Activated CD8-positive, alpha-beta memory T cell treated with anti-CD3 and anti-CD28 coated beads for 1 hour (primary cell): Measurements from ENCODE around the gene VPS41.

ENCODE experiments used
- DNase-seq, 2 donors: peaks; one replicate each; pipeline ENCODE4 v3.0.0-alpha.2; 2020; ENCODE audit warnings: low read depth in 1 of 2; ENCODE audit errors: extremely low read depth in 1 of 2

VPS41 gene

DNA sequence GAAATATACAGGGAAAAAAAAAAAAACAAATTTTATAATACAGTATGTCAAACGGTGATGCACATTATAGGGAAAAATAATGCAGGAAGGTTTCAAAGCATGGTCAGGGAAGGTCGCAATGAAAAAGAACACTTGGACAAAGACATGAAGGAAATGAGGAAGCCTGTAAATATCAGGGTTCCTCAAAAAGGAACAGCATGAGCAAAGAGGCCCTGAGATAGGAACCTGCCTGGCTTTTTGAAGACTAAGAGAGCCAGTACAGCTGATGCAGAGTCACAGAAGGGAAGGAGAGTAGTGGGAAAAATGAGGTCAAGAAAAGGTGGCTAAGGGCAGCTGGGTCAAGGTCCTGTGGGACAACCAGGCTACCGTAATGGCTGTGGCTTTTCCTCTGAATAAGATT lies 1.9 kb downstream of the VPS41 start:
- DNase-seq: no peak

GRCh38 chr7:38905056-38905759 lies 3.8 kb downstream of the VPS41 start:
- no peak for DNase-seq

DNA sequence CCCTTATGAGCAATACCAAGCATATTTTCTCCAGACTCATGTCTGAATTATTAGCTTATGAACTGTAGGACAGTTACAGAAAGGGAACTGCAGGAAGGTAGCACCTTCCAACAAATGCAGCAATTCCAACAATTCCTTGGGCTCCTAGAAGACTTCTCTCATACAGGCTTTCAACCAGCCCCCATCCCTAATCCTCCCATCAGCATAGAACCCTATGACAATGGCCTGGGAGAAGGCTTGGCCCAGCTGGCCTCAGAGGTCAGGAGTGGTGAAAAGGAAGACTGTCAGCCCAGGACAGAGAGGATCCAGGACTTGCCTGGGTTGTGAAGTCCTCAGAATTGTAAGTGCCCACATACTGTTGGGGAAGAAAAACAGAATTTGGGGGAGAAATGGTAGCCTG lies 5.9 kb downstream of the VPS41 start:
- no peak for DNase-seq

DNA sequence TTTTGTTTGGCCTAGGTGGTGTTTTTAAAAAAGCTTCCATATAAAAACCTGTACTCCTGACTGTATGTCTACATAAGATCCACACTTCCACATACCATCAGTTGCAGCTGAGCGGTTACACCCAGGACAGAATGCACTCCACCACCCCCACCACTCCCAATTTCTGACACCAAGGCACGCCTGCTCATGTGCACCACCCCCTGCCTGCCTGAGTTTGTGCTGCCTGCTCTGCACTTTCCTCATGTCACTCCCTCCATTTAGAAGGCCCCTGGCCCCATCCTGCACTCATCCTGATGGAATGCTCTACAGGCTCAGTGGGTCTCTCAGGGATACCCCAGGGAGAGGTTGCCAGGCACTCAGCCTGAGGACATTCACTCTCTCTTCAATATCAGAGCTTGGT lies 6.5 kb downstream of the VPS41 start:
- DNase-seq: no peak

DNA sequence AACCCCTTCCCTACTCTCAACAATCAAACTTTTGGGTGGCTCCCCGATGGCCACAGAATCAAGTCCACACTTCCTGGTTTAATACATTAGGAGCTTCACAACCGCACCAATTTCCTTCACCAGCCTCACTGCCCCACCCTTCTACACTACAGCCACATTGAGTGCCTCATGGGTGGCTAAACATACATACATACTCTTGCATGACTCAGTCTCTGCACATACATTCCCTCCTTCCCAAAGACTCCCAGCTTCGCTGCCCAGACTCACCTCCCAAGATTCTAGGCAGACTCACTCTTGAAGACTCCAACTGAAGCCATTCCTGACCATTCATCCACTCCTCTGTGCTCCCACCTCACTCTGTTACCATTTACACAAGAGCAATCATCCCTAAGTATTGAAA lies 15.9 kb downstream of the VPS41 start:
- DNase-seq: no peak

GRCh38 chr7:38890597-38890996 lies 18.4 kb downstream of the VPS41 start:
- DNase-seq: no peak

DNA sequence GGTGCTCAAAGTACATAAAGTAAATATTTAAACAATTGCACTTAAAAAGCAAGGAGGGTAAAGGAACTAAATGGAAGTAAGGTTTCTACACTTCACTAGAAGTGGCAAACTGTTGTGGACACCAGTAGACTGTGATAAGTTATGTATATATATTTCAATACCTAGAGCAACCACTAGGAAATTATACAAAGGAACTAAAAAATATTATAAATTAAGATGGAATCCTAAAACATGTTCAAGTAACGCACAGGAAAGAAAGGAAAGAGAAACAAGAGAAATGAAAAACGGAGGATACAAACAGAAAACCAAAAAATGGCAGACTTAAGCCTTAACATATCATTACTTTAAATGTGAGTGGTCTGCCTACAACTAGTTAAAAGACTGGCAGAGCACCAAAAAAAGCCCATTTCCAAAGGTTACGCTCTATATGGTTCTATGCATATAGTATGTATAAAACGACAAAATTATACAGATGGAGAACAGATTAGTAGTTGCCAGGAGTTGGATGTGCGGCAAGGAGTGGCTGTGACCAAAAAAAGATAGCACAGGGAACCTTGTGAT lies 19.0 kb downstream of the VPS41 start:
- DNase-seq: no peak

DNA sequence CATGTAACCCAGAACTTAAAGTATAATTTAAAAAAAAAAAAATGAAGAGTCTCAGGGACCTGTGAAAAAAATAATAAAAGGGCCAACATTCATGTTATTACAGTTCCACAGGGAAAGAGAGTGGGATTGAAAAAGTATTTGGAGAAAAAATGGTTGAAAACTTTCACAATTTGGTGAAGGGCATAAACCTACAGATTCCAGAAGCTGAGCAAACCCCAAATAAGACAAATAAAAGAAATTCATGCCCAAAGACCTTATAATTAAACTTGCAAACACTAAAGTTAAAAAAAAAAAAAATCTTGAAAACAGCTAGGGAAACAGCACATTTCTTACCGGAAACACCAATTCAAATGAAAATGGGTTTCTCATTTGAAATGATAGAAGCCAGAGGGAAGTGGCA lies 19.9 kb downstream of the VPS41 start:
- DNase-seq: no peak

DNA sequence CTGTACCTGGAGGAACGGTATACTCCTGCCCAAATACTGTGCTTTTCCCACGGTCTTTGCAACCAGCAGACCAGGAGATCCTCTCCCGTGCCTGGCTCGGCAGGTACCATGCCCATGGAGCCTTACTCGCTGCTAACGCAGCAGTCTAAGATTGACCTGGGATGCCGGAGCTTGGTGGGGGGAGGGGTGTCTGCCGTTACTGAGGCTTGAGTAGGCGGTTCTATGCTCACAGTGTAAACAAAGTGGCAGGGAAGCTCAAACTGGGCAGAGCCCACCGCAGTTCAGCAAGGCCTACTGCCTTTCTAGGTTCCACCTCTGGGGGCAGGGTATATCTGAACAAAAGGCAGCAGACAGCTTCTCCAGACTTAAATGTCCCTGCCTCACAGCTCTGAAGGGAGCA lies 22.7 kb downstream of the VPS41 start:
- no peak for DNase-seq

- DNase-seq: no peak
Measured at GRCh38 chr7:38883706-38884105, 25.3 kb downstream of the VPS41 start.

- no peak for DNase-seq
Measured at GRCh38 chr7:38881947-38882684, 26.9 kb downstream of the VPS41 start.

GRCh38 chr7:38881015-38881414 lies 28.0 kb downstream of the VPS41 start:
- DNase-seq: no peak

GRCh38 chr7:38880454-38880853 lies 28.5 kb downstream of the VPS41 start:
- no peak for DNase-seq

GRCh38 chr7:38880035-38880434 lies 29.0 kb downstream of the VPS41 start:
- DNase-seq: no peak

GRCh38 chr7:38878694-38879457 lies 30.1 kb downstream of the VPS41 start:
- DNase-seq: no peak

DNA sequence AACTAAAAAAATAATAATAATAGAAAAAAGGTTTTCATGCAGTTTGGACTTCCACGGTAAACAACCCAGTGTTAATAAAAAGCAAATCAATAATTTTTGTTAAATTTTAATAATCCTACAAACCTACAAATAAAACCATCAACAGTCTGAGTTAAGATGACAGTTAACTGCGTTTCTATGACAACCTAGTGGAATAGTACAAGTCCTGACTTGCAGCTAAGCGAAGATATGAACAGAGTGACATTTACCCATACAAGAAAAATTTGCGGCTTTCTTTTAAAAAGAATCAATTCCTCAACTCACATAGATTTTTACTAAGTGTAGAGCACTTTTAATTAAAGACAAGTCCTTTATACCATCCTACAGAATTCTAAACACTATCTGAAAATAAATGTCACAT lies 35.6 kb downstream of the VPS41 start:
- DNase-seq: no peak

GRCh38 chr7:38872202-38872601 lies 36.8 kb downstream of the VPS41 start:
- no peak for DNase-seq

GRCh38 chr7:38870147-38870546 lies 38.8 kb downstream of the VPS41 start:
- no peak for DNase-seq

- no peak for DNase-seq
Measured at GRCh38 chr7:38863601-38864291, 45.2 kb downstream of the VPS41 start.

DNA sequence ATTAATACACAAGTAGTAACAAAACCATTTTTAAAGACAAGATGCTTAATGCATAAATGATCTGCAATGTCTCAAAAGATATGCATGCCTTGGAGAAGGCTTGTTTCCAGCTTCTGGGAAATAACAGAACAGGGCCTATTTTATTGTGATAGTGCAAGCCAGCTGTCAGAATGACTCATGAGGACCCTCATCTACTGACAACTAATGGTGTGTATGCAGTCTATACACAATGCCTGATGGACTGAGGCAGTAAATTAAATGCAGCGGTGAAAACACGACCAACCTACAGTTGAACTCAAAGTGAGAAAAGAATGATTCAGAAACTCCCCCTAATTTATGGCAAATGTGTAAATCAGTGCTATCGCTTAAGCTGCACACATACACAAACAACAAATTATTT lies 46.3 kb downstream of the VPS41 start:
- no peak for DNase-seq
